ENCODE data around the gene CLTCL1. TPM values are rescaled to one million over a fixed set of nuclear protein-coding genes. Genes with fewer than 3 reads are reported as not detected.

CLTCL1 gene
- total and polyA plus RNA-seq, 2 experiments from 2014 or later, result 6.6 to 15.1 TPM

DNA sequence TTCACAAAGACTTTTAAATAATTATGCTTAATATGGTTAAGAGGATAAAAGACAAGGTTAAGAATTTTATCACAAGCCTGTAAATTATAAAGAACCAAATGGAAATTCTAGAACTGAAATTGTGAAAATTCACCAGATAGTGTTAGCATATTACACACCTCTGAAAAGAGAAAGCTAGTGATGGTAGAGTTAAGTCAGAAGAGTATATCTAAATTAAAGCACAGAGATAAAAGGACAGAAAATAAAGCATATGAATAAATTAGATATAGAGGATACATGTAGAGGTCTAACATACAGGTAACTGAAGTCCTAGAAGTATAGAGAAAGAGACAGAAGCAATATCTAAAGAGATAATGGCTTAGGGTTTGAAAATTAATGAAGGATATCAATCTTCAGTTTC lies 4.2 kb upstream of the CLTCL1 start:
- H3K36me3 ChIP-seq (ENCODE audit: insufficient read depth), result no peaks in the 10 kb centered on the region
- DNase-seq (ENCODE audit: low spot score) (no peak), ATAC-seq (no peak)
- TF ChIP-seq ZNF114 (CRISPR knock-in tag; IDR thresholded peaks at IDR 0.05), result no peak
- TF ChIP-seq, protein P1, sequence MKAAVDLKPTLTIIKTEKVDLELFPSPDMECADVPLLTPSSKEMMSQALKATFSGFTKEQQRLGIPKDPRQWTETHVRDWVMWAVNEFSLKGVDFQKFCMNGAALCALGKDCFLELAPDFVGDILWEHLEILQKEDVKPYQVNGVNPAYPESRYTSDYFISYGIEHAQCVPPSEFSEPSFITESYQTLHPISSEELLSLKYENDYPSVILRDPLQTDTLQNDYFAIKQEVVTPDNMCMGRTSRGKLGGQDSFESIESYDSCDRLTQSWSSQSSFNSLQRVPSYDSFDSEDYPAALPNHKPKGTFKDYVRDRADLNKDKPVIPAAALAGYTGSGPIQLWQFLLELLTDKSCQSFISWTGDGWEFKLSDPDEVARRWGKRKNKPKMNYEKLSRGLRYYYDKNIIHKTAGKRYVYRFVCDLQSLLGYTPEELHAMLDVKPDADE (IDR thresholded peaks at IDR 0.05), result no peak
- no peak for TF ChIP-seq NANOG (IDR thresholded peaks at IDR 0.05; ENCODE audit: borderline replicate concordance)
- no peak for TF ChIP-seq STAT1 (IDR thresholded peaks at IDR 0.05; ENCODE audit: unreplicated experiment)
- TF ChIP-seq EZH2 (IDR thresholded peaks at IDR 0.05; ENCODE audit: low read depth, unreplicated experiment), result no peak
- no peak for TF ChIP-seq CREB1 (CRISPR knock-in tag; IDR thresholded peaks at IDR 0.05; ENCODE audit: low read depth)
- TF ChIP-seq ZNF331 (CRISPR knock-in tag; IDR thresholded peaks at IDR 0.05; ENCODE audit: low read depth), result no peak
- no peak for TF ChIP-seq POLR2AphosphoS5 (IDR thresholded peaks at IDR 0.05; ENCODE audit: low read depth)
- TF ChIP-seq EZH2phosphoT487 (IDR thresholded peaks at IDR 0.05; ENCODE audit: unreplicated experiment), result no peak
- TF ChIP-seq, protein P2, sequence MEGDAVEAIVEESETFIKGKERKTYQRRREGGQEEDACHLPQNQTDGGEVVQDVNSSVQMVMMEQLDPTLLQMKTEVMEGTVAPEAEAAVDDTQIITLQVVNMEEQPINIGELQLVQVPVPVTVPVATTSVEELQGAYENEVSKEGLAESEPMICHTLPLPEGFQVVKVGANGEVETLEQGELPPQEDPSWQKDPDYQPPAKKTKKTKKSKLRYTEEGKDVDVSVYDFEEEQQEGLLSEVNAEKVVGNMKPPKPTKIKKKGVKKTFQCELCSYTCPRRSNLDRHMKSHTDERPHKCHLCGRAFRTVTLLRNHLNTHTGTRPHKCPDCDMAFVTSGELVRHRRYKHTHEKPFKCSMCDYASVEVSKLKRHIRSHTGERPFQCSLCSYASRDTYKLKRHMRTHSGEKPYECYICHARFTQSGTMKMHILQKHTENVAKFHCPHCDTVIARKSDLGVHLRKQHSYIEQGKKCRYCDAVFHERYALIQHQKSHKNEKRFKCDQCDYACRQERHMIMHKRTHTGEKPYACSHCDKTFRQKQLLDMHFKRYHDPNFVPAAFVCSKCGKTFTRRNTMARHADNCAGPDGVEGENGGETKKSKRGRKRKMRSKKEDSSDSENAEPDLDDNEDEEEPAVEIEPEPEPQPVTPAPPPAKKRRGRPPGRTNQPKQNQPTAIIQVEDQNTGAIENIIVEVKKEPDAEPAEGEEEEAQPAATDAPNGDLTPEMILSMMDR (conservative IDR thresholded peaks at IDR 0.05; ENCODE audit: low read depth in 2 of 2), result no peak
- no peak for TF ChIP-seq JUNB (IDR thresholded peaks at IDR 0.05; ENCODE audit: unreplicated experiment)
- TF ChIP-seq, protein P3, sequence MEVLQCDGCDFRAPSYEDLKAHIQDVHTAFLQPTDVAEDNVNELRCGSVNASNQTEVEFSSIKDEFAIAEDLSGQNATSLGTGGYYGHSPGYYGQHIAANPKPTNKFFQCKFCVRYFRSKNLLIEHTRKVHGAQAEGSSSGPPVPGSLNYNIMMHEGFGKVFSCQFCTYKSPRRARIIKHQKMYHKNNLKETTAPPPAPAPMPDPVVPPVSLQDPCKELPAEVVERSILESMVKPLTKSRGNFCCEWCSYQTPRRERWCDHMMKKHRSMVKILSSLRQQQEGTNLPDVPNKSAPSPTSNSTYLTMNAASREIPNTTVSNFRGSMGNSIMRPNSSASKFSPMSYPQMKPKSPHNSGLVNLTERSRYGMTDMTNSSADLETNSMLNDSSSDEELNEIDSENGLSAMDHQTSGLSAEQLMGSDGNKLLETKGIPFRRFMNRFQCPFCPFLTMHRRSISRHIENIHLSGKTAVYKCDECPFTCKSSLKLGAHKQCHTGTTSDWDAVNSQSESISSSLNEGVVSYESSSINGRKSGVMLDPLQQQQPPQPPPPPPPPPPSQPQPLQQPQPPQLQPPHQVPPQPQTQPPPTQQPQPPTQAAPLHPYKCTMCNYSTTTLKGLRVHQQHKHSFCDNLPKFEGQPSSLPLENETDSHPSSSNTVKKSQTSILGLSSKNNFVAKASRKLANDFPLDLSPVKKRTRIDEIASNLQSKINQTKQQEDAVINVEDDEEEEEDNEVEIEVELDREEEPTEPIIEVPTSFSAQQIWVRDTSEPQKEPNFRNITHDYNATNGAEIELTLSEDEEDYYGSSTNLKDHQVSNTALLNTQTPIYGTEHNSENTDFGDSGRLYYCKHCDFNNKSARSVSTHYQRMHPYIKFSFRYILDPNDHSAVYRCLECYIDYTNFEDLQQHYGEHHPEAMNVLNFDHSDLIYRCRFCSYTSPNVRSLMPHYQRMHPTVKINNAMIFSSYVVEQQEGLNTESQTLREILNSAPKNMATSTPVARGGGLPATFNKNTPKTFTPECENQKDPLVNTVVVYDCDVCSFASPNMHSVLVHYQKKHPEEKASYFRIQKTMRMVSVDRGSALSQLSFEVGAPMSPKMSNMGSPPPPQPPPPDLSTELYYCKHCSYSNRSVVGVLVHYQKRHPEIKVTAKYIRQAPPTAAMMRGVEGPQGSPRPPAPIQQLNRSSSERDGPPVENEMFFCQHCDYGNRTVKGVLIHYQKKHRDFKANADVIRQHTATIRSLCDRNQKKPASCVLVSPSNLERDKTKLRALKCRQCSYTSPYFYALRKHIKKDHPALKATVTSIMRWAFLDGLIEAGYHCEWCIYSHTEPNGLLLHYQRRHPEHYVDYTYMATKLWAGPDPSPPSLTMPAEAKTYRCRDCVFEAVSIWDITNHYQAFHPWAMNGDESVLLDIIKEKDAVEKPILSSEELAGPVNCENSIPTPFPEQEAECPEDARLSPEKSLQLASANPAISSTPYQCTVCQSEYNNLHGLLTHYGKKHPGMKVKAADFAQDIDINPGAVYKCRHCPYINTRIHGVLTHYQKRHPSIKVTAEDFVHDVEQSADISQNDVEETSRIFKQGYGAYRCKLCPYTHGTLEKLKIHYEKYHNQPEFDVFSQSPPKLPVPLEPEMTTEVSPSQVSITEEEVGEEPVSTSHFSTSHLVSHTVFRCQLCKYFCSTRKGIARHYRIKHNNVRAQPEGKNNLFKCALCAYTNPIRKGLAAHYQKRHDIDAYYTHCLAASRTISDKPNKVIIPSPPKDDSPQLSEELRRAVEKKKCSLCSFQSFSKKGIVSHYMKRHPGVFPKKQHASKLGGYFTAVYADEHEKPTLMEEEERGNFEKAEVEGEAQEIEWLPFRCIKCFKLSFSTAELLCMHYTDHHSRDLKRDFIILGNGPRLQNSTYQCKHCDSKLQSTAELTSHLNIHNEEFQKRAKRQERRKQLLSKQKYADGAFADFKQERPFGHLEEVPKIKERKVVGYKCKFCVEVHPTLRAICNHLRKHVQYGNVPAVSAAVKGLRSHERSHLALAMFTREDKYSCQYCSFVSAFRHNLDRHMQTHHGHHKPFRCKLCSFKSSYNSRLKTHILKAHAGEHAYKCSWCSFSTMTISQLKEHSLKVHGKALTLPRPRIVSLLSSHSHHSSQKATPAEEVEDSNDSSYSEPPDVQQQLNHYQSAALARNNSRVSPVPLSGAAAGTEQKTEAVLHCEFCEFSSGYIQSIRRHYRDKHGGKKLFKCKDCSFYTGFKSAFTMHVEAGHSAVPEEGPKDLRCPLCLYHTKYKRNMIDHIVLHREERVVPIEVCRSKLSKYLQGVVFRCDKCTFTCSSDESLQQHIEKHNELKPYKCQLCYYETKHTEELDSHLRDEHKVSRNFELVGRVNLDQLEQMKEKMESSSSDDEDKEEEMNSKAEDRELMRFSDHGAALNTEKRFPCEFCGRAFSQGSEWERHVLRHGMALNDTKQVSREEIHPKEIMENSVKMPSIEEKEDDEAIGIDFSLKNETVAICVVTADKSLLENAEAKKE (CRISPR knock-in tag; IDR thresholded peaks at IDR 0.05), result no peak
- TF ChIP-seq, protein P4, sequence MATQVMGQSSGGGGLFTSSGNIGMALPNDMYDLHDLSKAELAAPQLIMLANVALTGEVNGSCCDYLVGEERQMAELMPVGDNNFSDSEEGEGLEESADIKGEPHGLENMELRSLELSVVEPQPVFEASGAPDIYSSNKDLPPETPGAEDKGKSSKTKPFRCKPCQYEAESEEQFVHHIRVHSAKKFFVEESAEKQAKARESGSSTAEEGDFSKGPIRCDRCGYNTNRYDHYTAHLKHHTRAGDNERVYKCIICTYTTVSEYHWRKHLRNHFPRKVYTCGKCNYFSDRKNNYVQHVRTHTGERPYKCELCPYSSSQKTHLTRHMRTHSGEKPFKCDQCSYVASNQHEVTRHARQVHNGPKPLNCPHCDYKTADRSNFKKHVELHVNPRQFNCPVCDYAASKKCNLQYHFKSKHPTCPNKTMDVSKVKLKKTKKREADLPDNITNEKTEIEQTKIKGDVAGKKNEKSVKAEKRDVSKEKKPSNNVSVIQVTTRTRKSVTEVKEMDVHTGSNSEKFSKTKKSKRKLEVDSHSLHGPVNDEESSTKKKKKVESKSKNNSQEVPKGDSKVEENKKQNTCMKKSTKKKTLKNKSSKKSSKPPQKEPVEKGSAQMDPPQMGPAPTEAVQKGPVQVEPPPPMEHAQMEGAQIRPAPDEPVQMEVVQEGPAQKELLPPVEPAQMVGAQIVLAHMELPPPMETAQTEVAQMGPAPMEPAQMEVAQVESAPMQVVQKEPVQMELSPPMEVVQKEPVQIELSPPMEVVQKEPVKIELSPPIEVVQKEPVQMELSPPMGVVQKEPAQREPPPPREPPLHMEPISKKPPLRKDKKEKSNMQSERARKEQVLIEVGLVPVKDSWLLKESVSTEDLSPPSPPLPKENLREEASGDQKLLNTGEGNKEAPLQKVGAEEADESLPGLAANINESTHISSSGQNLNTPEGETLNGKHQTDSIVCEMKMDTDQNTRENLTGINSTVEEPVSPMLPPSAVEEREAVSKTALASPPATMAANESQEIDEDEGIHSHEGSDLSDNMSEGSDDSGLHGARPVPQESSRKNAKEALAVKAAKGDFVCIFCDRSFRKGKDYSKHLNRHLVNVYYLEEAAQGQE (IDR thresholded peaks at IDR 0.05; ENCODE audit: unreplicated experiment), result no peak
- no peaks in the 10 kb centered on the region for H4K20me1 ChIP-seq (replicated peaks; ENCODE audit: insufficient read depth)
- H2AFZ ChIP-seq, result no peak overlapping the region
- no peak overlapping the region for H3K27ac ChIP-seq (ENCODE audit: low read depth)
- Mint-ChIP-seq H3K4me3 (no peak overlapping the region), H3K27me3 (ENCODE audit: insufficient read depth, low read depth, poor library complexity) (peaks cover 18% of the 10 kb centered on the region), H3K4me1 (peaks cover 6% of the 10 kb centered on the region; the same call in 2 of the 3 replicates), H3K27ac (no peak overlapping the region), H3K9me3 (no peaks in the 10 kb centered on the region; the same call in 2 of the 3 replicates), H3K36me3 (ENCODE audit: low read depth) (no peaks in the 10 kb centered on the region; the same call in 2 of the 3 replicates)
- H3K4me2 ChIP-seq, result no peak overlapping the region
- H3K4me3 ChIP-seq, result no peak overlapping the region
- peaks cover 3% of the 10 kb centered on the region; the same call in 1 of the 2 replicates for H3K27me3 ChIP-seq (ENCODE audit: insufficient read depth)
- no peaks in the 10 kb centered on the region for H3K9me2 ChIP-seq (ENCODE audit: insufficient read depth)
- H3F3A ChIP-seq (replicated peaks; ENCODE audit: low read depth), result peaks cover 3% of the 10 kb centered on the region; the same call in 1 of the 2 replicates
- no peaks in the 10 kb centered on the region for H3K79me2 ChIP-seq (replicated peaks; ENCODE audit: insufficient read depth)
- H3K4me1 ChIP-seq (ENCODE audit: insufficient read depth), result peaks cover 13% of the 10 kb centered on the region

All from GM23338 (cell line).